HG02798 (cell line): Measurements from ENCODE around the gene DTYMK.

Source experiments
- ATAC-seq: cut with Tn5 transposase; IDR thresholded peaks from one replicate; pipeline ENCODE4 v1.9.1; 2021; ENCODE audit warnings: mild to moderate bottlenecking; ENCODE audit not compliant: unreplicated experiment, poor library complexity

Gene DTYMK

GRCh38 chr2:241629762-241630435 lies 56.7 kb downstream of the DTYMK start:
- no peak for ATAC-seq

- ATAC-seq: no peak
Observed at GRCh38 chr2:241627675-241628074, 58.9 kb downstream of the DTYMK start.
